ENCODE data around the gene VGLL3.

VGLL3 gene

GRCh38 chr3:86991840-86992435 lies 989 bp upstream of the VGLL3 start:
- Histone ChIP-seq H3K9ac (no peak overlapping the region), H3K27me3 (peaks cover 23 to 31% (median 28%) of the 10 kb centered on the region in 11 experiments), H3K4me1 (peaks cover 0 to 4% (median 0%) of the 10 kb centered on the region in 10 experiments; a peak in 2 of 20 replicates), H3K36me3 (no peaks in the 10 kb centered on the region), H3K9me3 (replicated peaks in 1 of 11) (peaks cover 0 to 10% (median 8%) of the 10 kb centered on the region in 11 experiments; a peak in 13 of 22 replicates), H3K4me3 (peak overlapping the region in 3 of 10 experiments; percentile 62 to 66 (median 62); a peak in 3 of 20 replicates), H3K27ac (no peak overlapping the region), H4K20me1 (no peaks in the 10 kb centered on the region), H3K4me2 (peak overlapping the region in 9 of 11 experiments; percentile 76 to 92 (median 86); a peak in 19 of 22 replicates)
- TF ChIP-seq Cebpa-rat (IDR thresholded peaks at IDR 0.05): no peak

- Histone ChIP-seq H3K4me3 (peak overlapping the region; percentile 52 to 71 (median 62)), H4K20me1 (no peaks in the 10 kb centered on the region), H3K27ac (no peak overlapping the region), H3K36me3 (no peaks in the 10 kb centered on the region), H3K4me2 (peak overlapping the region; percentile 76 to 92 (median 87)), H3K4me1 (peaks cover 0 to 4% (median 0%) of the 10 kb centered on the region in 10 experiments; a peak in 2 of 20 replicates), H3K9me3 (replicated peaks in 1 of 11) (peaks cover 0 to 10% (median 8%) of the 10 kb centered on the region in 11 experiments; a peak in 13 of 22 replicates), H3K27me3 (peaks cover 23 to 31% (median 28%) of the 10 kb centered on the region in 11 experiments), H3K9ac (peak overlapping the region in 5 of 11 experiments; percentile 18 to 59 (median 49); a peak in 5 of 22 replicates)
- no peak for TF ChIP-seq Cebpa-rat (IDR thresholded peaks at IDR 0.05)
Observed at GRCh38 chr3:86991482-86991815, 500 bp upstream of the VGLL3 start.

DNA sequence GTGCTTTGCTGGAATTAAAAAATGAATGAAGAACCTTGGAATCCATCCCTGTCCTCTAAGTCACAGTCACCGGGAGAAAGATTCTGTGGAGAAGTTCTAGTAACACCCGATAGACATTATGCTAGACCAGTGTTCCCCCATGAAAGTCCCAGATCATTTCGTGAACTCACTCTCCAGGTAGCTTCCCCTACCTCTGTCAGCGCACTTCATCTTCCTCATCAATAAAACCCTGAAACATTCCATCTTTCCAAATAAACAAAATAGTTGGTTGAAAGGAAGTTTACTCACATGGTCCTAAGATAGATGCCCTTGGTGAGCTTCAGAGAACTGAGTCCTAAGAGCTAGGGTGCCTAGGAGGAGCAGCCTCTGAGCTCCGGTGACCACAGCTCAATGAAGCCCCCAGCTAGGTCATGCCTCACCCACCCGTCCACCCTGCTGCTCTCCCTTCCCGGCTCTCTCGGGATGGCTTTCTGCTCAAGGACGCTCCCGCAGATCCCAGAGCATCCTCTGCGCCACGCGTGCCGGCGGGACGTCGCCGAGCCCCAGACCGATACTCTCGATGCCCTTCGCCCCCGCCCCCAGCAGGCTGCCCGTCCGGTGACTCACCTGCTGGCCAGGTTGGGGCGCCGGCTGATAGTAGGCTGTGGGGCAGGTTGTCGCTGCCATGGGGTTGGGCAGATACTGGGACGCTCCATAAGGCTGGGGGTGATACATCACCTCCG lies 776 bp downstream of the VGLL3 start:
- H4K20me1 ChIP-seq: no peaks in the 10 kb centered on the region
- peaks cover 0 to 10% (median 8%) of the 10 kb centered on the region in 11 experiments; a peak in 13 of 22 replicates for H3K9me3 ChIP-seq (replicated peaks in 1 of 11)
- peaks cover 23 to 31% (median 28%) of the 10 kb centered on the region in 11 experiments for H3K27me3 ChIP-seq
- H3K27ac ChIP-seq: no peak overlapping the region
- H3K9ac ChIP-seq: peak overlapping the region in 9 of 11 experiments; percentile 18 to 69 (median 59); a peak in 13 of 22 replicates
- no peaks in the 10 kb centered on the region for H3K36me3 ChIP-seq
- peaks cover 0 to 4% (median 0%) of the 10 kb centered on the region in 10 experiments; a peak in 2 of 20 replicates for H3K4me1 ChIP-seq
- no peak for TF ChIP-seq Cebpa-rat (IDR thresholded peaks at IDR 0.05)
- H3K4me2 ChIP-seq: peak overlapping the region; percentile 76 to 92 (median 87)
- H3K4me3 ChIP-seq: peak overlapping the region; percentile 52 to 71 (median 62)

DNA sequence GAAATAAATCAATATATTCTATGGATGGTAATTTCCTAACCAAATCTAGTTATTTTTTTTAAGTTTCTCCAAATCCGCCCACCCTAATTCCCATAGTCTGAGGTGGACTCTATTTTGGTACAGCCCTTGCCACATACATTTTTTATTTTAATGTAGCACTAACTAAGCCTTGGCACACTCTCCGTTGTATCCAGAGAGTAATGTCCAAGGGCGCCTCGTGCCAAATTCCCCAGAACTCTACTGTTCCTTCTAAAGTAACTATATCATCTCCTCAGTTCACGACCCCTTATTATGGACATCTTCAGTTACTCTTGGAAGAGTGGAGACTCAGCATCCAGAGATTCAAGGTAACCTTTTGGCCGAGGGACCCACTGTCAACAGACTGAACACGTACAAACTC lies 1.3 kb downstream of the VGLL3 start:
- no peak overlapping the region for H3K27ac ChIP-seq
- no peak overlapping the region for H3K4me2 ChIP-seq
- H3K9me3 ChIP-seq (replicated peaks in 1 of 11): peaks cover 0 to 10% (median 8%) of the 10 kb centered on the region in 11 experiments; a peak in 13 of 22 replicates
- H3K4me3 ChIP-seq: no peak overlapping the region
- no peaks in the 10 kb centered on the region for H3K36me3 ChIP-seq
- no peak overlapping the region for H3K9ac ChIP-seq
- no peaks in the 10 kb centered on the region for H4K20me1 ChIP-seq
- no peak for TF ChIP-seq Cebpa-rat (IDR thresholded peaks at IDR 0.05)
- peaks cover 0 to 4% (median 0%) of the 10 kb centered on the region in 10 experiments; a peak in 2 of 20 replicates for H3K4me1 ChIP-seq
- H3K27me3 ChIP-seq: peaks cover 23 to 31% (median 28%) of the 10 kb centered on the region in 11 experiments

GRCh38 chr3:86989006-86989405 lies 1.9 kb downstream of the VGLL3 start:
- Histone ChIP-seq H3K9ac (no peak overlapping the region), H3K9me3 (replicated peaks in 1 of 11) (peaks cover 0 to 10% (median 8%) of the 10 kb centered on the region in 11 experiments; a peak in 13 of 22 replicates), H3K27ac (no peak overlapping the region), H4K20me1 (no peaks in the 10 kb centered on the region), H3K4me2 (no peak overlapping the region), H3K36me3 (no peaks in the 10 kb centered on the region), H3K27me3 (peaks cover 23 to 31% (median 28%) of the 10 kb centered on the region in 11 experiments), H3K4me1 (peaks cover 0 to 4% (median 0%) of the 10 kb centered on the region in 10 experiments; a peak in 2 of 20 replicates), H3K4me3 (no peak overlapping the region)
- no peak for TF ChIP-seq Cebpa-rat (IDR thresholded peaks at IDR 0.05)

DNA sequence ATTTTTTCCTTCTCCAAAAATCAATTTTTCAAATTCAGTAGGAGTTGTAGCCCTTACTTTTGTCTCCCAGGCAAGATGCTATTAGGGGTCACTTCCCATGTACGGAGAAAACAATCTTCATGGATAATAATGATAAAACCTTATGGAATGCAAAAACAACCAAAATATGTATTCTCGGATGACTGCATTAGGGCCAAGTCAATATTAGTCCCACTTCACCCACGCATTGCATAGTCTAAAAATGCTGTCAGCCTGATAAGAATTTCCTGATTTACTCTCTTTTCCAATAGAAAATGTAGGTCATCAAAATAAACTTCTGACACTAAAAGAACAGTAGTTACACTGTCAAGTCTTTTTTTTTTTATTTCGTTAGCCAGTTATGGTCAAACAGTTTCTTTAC lies 2.7 kb downstream of the VGLL3 start:
- H3K9me3 ChIP-seq (replicated peaks in 1 of 11): peaks cover 0 to 10% (median 8%) of the 10 kb centered on the region in 11 experiments; a peak in 13 of 22 replicates
- no peak overlapping the region for H3K4me2 ChIP-seq
- no peak for TF ChIP-seq Cebpa-rat (IDR thresholded peaks at IDR 0.05)
- H3K27me3 ChIP-seq: peaks cover 23 to 31% (median 28%) of the 10 kb centered on the region in 11 experiments
- no peaks in the 10 kb centered on the region for H3K36me3 ChIP-seq
- peaks cover 0 to 4% (median 0%) of the 10 kb centered on the region in 10 experiments; a peak in 2 of 20 replicates for H3K4me1 ChIP-seq
- no peaks in the 10 kb centered on the region for H4K20me1 ChIP-seq
- no peak overlapping the region for H3K27ac ChIP-seq
- no peak overlapping the region for H3K4me3 ChIP-seq
- H3K9ac ChIP-seq: no peak overlapping the region

DNA sequence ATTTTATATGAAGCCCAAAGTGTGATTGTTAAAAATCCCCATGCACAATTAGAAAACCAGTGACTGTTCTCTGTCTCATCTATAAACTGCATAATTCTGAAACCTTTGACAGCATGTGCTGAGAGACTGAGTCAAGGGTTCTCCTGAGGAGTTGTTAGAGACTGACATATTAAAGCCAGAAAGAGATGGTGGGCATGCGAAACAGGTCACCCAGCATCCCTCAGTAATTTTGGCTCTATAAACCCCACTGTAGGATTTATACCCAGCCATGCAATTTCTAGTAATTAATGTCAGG lies 3.6 kb downstream of the VGLL3 start:
- no peak for TF ChIP-seq Cebpa-rat (IDR thresholded peaks at IDR 0.05)
- H4K20me1 ChIP-seq: no peaks in the 10 kb centered on the region
- no peak overlapping the region for H3K9ac ChIP-seq
- no peak overlapping the region for H3K4me3 ChIP-seq
- H3K4me1 ChIP-seq: peaks cover 0 to 4% (median 0%) of the 10 kb centered on the region in 10 experiments; a peak in 2 of 20 replicates
- H3K27ac ChIP-seq: no peak overlapping the region
- no peaks in the 10 kb centered on the region for H3K36me3 ChIP-seq
- H3K27me3 ChIP-seq: peaks cover 23 to 31% (median 28%) of the 10 kb centered on the region in 11 experiments
- no peak overlapping the region for H3K4me2 ChIP-seq
- H3K9me3 ChIP-seq (replicated peaks in 1 of 11): peaks cover 0 to 10% (median 8%) of the 10 kb centered on the region in 11 experiments; a peak in 13 of 22 replicates

GRCh38 chr3:86986671-86987420 lies 4.1 kb downstream of the VGLL3 start:
- 0 out of 22 replicates have a peak, but pooled peaks of 1 of the 11 experiments have one; percentile 12 for TF ChIP-seq Cebpa-rat (IDR thresholded peaks at IDR 0.05)
- Histone ChIP-seq H3K27ac (no peak overlapping the region), H3K9me3 (replicated peaks in 1 of 11) (peaks cover 0 to 10% (median 8%) of the 10 kb centered on the region in 11 experiments; a peak in 13 of 22 replicates), H4K20me1 (no peaks in the 10 kb centered on the region), H3K4me2 (no peak overlapping the region), H3K4me1 (peaks cover 0 to 4% (median 0%) of the 10 kb centered on the region in 10 experiments; a peak in 2 of 20 replicates), H3K9ac (no peak overlapping the region), H3K4me3 (no peak overlapping the region), H3K36me3 (no peaks in the 10 kb centered on the region), H3K27me3 (peaks cover 23 to 29% (median 27%) of the 10 kb centered on the region in 11 experiments)

All from BLaER1 treated with 17β-estradiol and CSF1 and Interleukin-3, amounts not matched to agents 10 nM and 100 nM (cell line).